ENCODE data around the gene PRUNE2. TPM values are rescaled to one million over a fixed set of nuclear protein-coding genes. Genes with fewer than 3 reads are reported as not detected.

The PRUNE2 gene
- total RNA-seq, 4 donors from 2014 or later, result 586 to 728 (median 654) TPM

DNA sequence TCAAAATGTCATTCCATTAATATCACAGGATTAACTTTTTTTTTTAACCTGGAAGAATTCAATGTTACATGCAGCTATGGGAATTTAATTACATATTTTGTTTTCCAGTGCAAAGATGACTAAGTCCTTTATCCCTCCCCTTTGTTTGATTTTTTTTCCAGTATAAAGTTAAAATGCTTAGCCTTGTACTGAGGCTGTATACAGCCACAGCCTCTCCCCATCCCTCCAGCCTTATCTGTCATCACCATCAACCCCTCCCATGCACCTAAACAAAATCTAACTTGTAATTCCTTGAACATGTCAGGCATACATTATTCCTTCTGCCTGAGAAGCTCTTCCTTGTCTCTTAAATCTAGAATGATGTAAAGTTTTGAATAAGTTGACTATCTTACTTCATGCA lies 121.0 kb downstream of the PRUNE2 start:
- TF ChIP-seq, protein P1, sequence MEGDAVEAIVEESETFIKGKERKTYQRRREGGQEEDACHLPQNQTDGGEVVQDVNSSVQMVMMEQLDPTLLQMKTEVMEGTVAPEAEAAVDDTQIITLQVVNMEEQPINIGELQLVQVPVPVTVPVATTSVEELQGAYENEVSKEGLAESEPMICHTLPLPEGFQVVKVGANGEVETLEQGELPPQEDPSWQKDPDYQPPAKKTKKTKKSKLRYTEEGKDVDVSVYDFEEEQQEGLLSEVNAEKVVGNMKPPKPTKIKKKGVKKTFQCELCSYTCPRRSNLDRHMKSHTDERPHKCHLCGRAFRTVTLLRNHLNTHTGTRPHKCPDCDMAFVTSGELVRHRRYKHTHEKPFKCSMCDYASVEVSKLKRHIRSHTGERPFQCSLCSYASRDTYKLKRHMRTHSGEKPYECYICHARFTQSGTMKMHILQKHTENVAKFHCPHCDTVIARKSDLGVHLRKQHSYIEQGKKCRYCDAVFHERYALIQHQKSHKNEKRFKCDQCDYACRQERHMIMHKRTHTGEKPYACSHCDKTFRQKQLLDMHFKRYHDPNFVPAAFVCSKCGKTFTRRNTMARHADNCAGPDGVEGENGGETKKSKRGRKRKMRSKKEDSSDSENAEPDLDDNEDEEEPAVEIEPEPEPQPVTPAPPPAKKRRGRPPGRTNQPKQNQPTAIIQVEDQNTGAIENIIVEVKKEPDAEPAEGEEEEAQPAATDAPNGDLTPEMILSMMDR (IDR thresholded peaks at IDR 0.05), result no peak
- TF ChIP-seq EP300 (IDR thresholded peaks at IDR 0.05), result no peak
- TF ChIP-seq POLR2A (IDR thresholded peaks at IDR 0.05; ENCODE audit: low read depth), result no peak
- Histone ChIP-seq H3K4me1 (peaks cover 0 to 33% (median 17%) of the 10 kb centered on the region in 4 donors), H3K27me3 (no peaks in the 10 kb centered on the region), H3K36me3 (peaks cover 0 to 22% (median 0%) of the 10 kb centered on the region in 4 donors), H3K9me3 (no peaks in the 10 kb centered on the region), H3K27ac (replicated peaks in 1 of 4) (no peak overlapping the region), H3K4me3 (no peak overlapping the region)
- peak; percentile 29 for DNase-seq (ENCODE audit: extremely low spot score)
- intact Hi-C loops (cut with DNase I), result no loop called here

GRCh38 chr9:76772686-76773445 lies 133.0 kb downstream of the PRUNE2 start:
- TF ChIP-seq, protein P1 (IDR thresholded peaks at IDR 0.05), result no peak
- TF ChIP-seq EP300 (IDR thresholded peaks at IDR 0.05) (no peak), POLR2A (IDR thresholded peaks at IDR 0.05; ENCODE audit: low read depth) (no peak), POLR2AphosphoS5 (IDR thresholded peaks at IDR 0.05) (no peak)
- intact Hi-C loops (cut with DNase I), result no loop called here
- Histone ChIP-seq H3K36me3 (peaks cover 0 to 5% (median 0%) of the 10 kb centered on the region in 4 donors), H3K27ac (replicated peaks in 1 of 4) (no peak overlapping the region), H3K4me1 (peaks cover 0 to 50% (median 27%) of the 10 kb centered on the region in 4 donors), H3K9me3 (no peaks in the 10 kb centered on the region), H3K4me3 (no peak overlapping the region), H3K27me3 (no peaks in the 10 kb centered on the region)
- 58% methylated on average over 5 of the region's 5 CpGs for WGBS
- DNase-seq (ENCODE audit: extremely low spot score), result peak; percentile 24

DNA sequence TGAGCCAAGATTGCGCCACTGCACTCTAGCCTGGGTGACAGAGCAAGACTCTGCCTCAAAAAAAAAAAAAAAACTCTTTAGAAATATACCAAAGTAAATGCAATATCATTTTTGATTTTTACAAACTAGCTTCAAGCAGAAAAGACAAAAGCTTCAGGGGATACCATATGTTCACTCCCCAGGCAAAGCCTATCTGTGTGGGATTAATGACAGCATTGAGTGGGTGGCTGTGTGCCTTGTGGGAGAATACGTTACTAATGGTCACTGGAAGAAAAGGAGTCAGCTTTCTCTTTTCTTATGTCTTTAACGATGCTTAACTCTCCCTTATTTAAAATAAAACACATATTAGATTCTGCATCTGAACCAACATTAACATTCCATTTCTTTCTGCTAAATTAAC lies 139.8 kb downstream of the PRUNE2 start:
- Histone ChIP-seq H3K4me3 (no peak overlapping the region), H3K4me1 (peaks cover 0 to 23% (median 19%) of the 10 kb centered on the region in 4 donors), H3K36me3 (peaks cover 0 to 33% (median 0%) of the 10 kb centered on the region in 4 donors), H3K27me3 (no peaks in the 10 kb centered on the region), H3K27ac (replicated peaks in 1 of 4) (no peak overlapping the region), H3K9me3 (no peaks in the 10 kb centered on the region)
- intact Hi-C loops (cut with DNase I), result no loop called here
- DNase-seq (ENCODE audit: extremely low spot score), result no peak
- WGBS, result 90% methylated on average over 3 of the region's 3 CpGs
- TF ChIP-seq EP300 (IDR thresholded peaks at IDR 0.05) (no peak), POLR2A (IDR thresholded peaks at IDR 0.05; ENCODE audit: low read depth) (no peak), POLR2AphosphoS5 (IDR thresholded peaks at IDR 0.05) (no peak)
- TF ChIP-seq, protein P1 (IDR thresholded peaks at IDR 0.05), result no peak

GRCh38 chr9:76764138-76764537 lies 141.8 kb downstream of the PRUNE2 start, which contains the start of gene PCA3:
PCA3 (plus strand) TSS chr9:76764438.
- TF ChIP-seq, protein P1 (IDR thresholded peaks at IDR 0.05), result no peak
- TF ChIP-seq POLR2A (IDR thresholded peaks at IDR 0.05; ENCODE audit: low read depth), result no peak
- TF ChIP-seq POLR2AphosphoS5 (IDR thresholded peaks at IDR 0.05), result no peak
- 95% methylated on average over 4 of the region's 4 CpGs for WGBS
- DNase-seq (ENCODE audit: extremely low spot score), result peak; percentile 24
- intact Hi-C loops (cut with DNase I), result loop anchor here (5.0 kb wide), 1 partner anchor 223 kb away; no protein-coding TSS in a partner anchor
- Histone ChIP-seq H3K4me3 (no peak within 1 kb of the TSS), H3K36me3 (peaks cover 0 to 43% (median 2%) of the 10 kb centered on the region in 4 donors), H3K4me1 (peaks cover 0 to 32% (median 20%) of the 10 kb centered on the region in 4 donors), H3K27me3 (no peaks in the 10 kb centered on the region), H3K9me3 (no peaks in the 10 kb centered on the region), H3K27ac (replicated peaks in 1 of 4) (no peak within 1 kb of the TSS)
